Measurements from ENCODE around the gene MRPL37.

Gene MRPL37

DNA sequence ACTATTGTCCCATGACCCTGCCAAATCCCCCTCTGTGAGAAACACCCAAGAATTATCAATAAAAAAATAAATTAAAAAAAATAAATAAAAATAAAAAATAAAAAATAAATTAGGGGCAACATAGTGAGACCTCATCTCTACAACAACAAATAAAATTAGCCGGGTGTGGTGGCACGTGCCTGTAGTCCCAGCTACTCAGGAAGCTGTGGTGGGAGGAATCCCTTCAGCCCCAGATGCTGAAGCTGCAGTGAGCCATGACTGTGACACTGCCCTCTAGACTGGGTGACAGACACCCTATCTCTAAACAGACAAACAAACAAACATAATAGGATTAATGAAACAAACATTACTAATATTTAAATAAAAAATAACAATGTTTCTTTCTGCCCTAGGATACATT is 34.3 kb downstream of the MRPL37 start:
- no peak for DNase-seq (ENCODE audit: extremely low read depth, low read depth)
- TF ChIP-seq, protein P1, sequence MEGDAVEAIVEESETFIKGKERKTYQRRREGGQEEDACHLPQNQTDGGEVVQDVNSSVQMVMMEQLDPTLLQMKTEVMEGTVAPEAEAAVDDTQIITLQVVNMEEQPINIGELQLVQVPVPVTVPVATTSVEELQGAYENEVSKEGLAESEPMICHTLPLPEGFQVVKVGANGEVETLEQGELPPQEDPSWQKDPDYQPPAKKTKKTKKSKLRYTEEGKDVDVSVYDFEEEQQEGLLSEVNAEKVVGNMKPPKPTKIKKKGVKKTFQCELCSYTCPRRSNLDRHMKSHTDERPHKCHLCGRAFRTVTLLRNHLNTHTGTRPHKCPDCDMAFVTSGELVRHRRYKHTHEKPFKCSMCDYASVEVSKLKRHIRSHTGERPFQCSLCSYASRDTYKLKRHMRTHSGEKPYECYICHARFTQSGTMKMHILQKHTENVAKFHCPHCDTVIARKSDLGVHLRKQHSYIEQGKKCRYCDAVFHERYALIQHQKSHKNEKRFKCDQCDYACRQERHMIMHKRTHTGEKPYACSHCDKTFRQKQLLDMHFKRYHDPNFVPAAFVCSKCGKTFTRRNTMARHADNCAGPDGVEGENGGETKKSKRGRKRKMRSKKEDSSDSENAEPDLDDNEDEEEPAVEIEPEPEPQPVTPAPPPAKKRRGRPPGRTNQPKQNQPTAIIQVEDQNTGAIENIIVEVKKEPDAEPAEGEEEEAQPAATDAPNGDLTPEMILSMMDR (IDR thresholded peaks at IDR 0.05; ENCODE audit: low read depth, low read length) = no peak

DNA sequence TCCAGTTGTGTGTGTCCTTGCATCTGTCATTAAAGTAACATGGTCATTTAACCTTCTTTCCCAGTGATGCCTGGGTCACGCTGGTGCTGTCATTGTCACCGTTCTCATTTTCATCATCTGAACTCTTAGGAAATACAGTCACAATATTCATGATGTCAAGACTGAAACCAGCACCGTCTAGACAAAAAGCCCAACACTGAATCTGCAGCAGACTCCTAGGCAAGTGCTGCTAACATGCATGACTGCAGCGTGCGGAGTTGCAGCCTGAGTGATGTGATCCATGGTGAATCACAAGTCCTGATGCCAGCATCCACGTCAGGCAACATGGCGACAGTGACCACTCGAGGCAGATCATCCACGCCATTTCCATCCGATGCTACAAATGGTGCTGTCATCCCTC is 37.6 kb downstream of the MRPL37 start:
- TF ChIP-seq, protein P1 (IDR thresholded peaks at IDR 0.05; ENCODE audit: low read depth, low read length) = no peak

DNA sequence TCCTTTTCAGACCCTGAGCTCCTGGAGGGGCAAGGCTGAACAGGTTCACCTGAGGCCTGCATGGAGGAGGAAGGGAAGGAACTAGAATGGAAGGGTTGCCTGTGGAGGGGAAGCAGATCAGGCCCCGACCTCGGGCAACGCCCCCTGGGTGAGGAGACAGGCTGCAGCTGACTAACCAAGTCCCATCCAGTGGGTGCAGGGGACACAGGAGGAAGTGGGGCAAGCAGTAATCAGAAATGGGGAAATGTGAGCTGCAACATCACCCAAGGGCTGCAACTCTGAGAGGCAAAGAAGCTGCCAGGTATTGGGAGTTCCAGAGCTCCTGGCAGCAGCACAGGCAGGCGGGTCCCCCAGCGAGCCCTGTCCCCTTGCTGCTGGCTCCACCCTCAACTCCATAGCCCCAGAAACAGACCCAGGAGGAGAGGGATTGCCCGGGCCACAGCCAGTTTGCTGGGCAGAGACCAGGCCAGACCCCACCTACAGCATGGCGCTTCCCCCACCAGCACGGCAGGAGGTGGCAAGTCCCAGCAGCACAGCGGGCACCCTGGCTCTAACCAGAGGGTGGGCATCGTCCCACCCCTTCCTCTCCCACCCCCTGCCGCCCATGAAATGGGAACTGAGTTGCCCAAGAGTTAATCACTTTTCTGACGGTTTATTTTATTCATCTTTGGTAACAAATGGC is 38.5 kb downstream of the MRPL37 start:
- TF ChIP-seq, protein P1 (IDR thresholded peaks at IDR 0.05; ENCODE audit: low read depth, low read length) = no peak
- DNase-seq (ENCODE audit: extremely low read depth, low read depth) = no peak

More for the DNA sequence above, 37.6 kb downstream of the MRPL37 start:
- DNase-seq (ENCODE audit: extremely low read depth, low read depth) = no peak

DNA sequence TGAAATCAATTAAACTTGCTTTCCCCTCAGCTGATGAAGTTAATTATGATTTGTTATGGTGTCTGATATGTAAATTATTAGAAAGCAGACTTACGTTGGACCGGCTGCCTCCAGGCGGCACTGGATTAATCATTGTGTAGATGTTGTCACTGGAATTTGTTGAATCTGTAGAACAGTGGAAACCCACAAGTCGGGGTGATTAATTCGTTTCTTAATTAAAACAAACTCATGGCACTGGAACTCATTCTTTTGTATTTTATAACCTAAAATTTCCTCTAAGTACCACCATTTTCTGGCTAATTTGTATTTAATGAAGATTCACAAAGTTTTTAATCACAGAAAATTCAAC is 39.0 kb downstream of the MRPL37 start:
- TF ChIP-seq, protein P1 (IDR thresholded peaks at IDR 0.05; ENCODE audit: low read depth, low read length) = no peak

DNA sequence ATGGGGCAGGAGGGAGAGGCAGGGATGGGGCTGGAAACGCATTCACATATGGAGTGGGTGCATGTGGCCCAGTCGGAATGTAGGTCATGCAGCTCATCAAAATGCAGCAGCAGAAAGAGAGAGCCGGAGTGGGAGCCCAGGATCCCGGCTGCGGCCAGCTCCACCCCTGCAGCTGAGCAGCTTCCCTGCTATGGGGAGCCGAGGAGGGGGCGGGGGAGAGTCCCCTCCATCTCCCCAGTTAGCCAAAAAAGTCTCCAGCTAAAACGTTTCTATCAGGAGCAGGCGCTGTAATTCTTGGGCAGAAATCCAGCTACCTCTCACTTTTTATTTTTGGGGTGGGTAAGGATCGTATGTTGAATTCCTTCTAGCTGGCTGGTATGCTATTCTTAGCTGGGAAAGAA is 39.7 kb downstream of the MRPL37 start:
- TF ChIP-seq, protein P1 (IDR thresholded peaks at IDR 0.05; ENCODE audit: low read depth, low read length) = no peak
- no peak for DNase-seq (ENCODE audit: extremely low read depth, low read depth)

More for the DNA sequence above, 39.0 kb downstream of the MRPL37 start:
- no peak for DNase-seq (ENCODE audit: extremely low read depth, low read depth)

DNA sequence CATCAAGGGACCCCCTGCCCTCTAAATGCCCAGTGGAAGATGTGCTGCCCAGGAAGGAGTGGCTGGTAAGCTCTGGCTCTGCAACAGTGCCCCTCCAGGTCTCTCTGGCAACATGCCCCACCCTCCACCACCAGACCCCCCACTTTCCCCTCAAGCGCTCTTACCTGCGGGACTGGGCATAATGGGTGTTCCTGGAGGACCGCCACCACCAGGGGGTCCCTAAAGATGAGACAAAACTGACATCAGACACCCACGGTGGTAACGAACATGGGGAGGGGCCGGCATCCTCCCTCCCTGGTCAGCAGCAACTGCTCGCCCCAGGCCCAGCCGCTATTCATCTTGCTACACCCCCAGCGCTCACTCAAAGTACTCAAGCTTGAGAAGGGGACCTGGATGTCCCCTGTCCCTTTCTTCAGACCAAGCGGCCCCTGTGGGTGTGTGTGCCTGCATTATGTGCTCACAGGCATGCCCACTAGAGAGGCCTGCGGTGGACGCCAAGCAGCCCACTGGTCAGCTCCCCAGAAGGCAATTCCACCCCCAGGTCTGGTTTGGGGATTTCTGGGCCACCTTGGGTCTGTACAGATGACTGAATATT is 40.9 kb downstream of the MRPL37 start:
- DNase-seq (ENCODE audit: extremely low read depth, low read depth) = no peak
- TF ChIP-seq, protein P1 (IDR thresholded peaks at IDR 0.05; ENCODE audit: low read depth, low read length) = no peak

DNA sequence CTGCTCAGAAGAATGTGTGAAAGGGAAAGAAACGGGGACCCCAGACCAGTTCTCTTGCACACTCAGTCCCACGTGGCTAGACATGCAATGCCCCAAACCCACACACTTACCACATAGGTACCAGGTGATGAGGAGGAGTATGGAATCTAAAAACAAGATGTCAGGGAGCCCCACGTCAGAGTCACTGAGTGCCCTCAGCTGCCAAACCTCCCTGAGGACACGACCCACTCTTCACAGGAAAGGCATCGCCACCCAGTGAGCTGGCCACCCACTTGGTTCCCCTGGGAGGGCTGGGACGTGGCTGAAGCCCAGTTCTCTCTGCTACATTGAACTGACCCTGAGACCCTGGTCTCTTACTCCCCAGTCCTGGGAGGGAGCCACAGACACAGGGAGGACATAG is 41.4 kb downstream of the MRPL37 start:
- TF ChIP-seq, protein P1 (IDR thresholded peaks at IDR 0.05; ENCODE audit: low read depth, low read length) = no peak
- DNase-seq (ENCODE audit: extremely low read depth, low read depth) = no peak

All from AG09319 (cell line).